HUDEP-2 (cell line): ENCODE measurements around the gene COL11A2.
"Not testable (repeated sequence)": the region's sequence is repeated elsewhere in the genome, so short reads cannot be mapped to it uniquely, and the experiment has no call there.

ENCODE experiments used
- DNase-seq, 76 experiments: peaks; one replicate each; lab custom pipeline; 2025; ENCODE audit not compliant: unreplicated experiment in 76 of 76; lab: John Stamatoyannopoulos, UW

COL11A2 gene

GRCh38 chr6:33192105-33192646, at the start of gene COL11A2:
Gene COL11A2, minus strand, starts transcription at chr6:33192467. Its CDS starts 227 bp downstream, at chr6:33192240.
- DNase-seq: no peak

- no peak for DNase-seq
Measured at GRCh38 chr6:33241968-33242367, 49.7 kb upstream of the COL11A2 start.

- no peak for DNase-seq
Measured at GRCh38 chr6:33237741-33238140, 45.5 kb upstream of the COL11A2 start.

- no peak for DNase-seq
Measured at GRCh38 chr6:33236852-33237251, 44.6 kb upstream of the COL11A2 start.

- DNase-seq: no peak
Measured at GRCh38 chr6:33236328-33236727, 44.1 kb upstream of the COL11A2 start.

- DNase-seq: no peak
Measured at GRCh38 chr6:33235221-33235634, 43.0 kb upstream of the COL11A2 start.

- not testable (repeated sequence) for DNase-seq
Measured at GRCh38 chr6:33226503-33227120, 34.3 kb upstream of the COL11A2 start.

- no peak for DNase-seq
Measured at GRCh38 chr6:33217681-33218080, 25.4 kb upstream of the COL11A2 start.

GRCh38 chr6:33217246-33217645, 25.0 kb upstream of the COL11A2 start:
- DNase-seq: no peak

- no peak for DNase-seq
Measured at GRCh38 chr6:33216117-33216649, 23.9 kb upstream of the COL11A2 start.

GRCh38 chr6:33215271-33216116, 23.2 kb upstream of the COL11A2 start:
- no peak for DNase-seq

- DNase-seq: no peak
Measured at GRCh38 chr6:33213989-33214335, 21.7 kb upstream of the COL11A2 start.

- no peak for DNase-seq
Measured at GRCh38 chr6:33213166-33213988, 21.1 kb upstream of the COL11A2 start.

GRCh38 chr6:33212857-33213165, 20.5 kb upstream of the COL11A2 start:
- no peak for DNase-seq

GRCh38 chr6:33211666-33212422, 19.6 kb upstream of the COL11A2 start:
- DNase-seq: peak in 4 of 76 experiments; percentile 14 to 24 (median 16)

- no peak for DNase-seq
Measured at GRCh38 chr6:33211136-33211535, 18.9 kb upstream of the COL11A2 start.

- no peak for DNase-seq
Measured at GRCh38 chr6:33209856-33210255, 17.6 kb upstream of the COL11A2 start.

GRCh38 chr6:33208091-33208967, 16.1 kb upstream of the COL11A2 start, which contains the start of gene RING1:
Gene RING1, plus strand, starts transcription at chr6:33208500. Its CDS starts 323 bp downstream, at chr6:33208823.
- peak in 69 of 76 experiments; percentile 14 to 88 (median 73) for DNase-seq

- DNase-seq: peak in 19 of 76 experiments; percentile 16 to 77 (median 29)
Measured at GRCh38 chr6:33207552-33208090, 15.4 kb upstream of the COL11A2 start.
